ENCODE measurements around the gene LMBRD1. TPM values are rescaled to one million over a fixed set of nuclear protein-coding genes. Genes with fewer than 3 reads are reported as not detected.

LMBRD1 gene
- polyA plus RNA-seq, 1 donor (not counting 4 experiments of a cell fraction or from before 2014, with no cell fraction given): 30.1 TPM

GRCh38 chr6:69774740-69775584 is 21.8 kb downstream of the LMBRD1 start:
- no peaks in the 10 kb centered on the region for H3K9me3 ChIP-seq (ENCODE audit: control insufficient read depth, low read depth, low read length)
- no peak for FAIRE-seq
- no peak overlapping the region for H3K27ac ChIP-seq (ENCODE audit: control insufficient read depth, insufficient read depth, low read length)
- H3K9me1 ChIP-seq (ENCODE audit: control insufficient read depth, extremely low read depth, insufficient read depth, low read length): no peaks in the 10 kb centered on the region
- dilution Hi-C loops (cut with MboI; ENCODE audit: extremely low pct_ligation_motif_present, low sequenced_read_pairs): no loop called here
- H3K9ac ChIP-seq (ENCODE audit: control insufficient read depth, extremely low read depth, insufficient read depth, low read length): no peak overlapping the region
- no peak overlapping the region for H3K4me2 ChIP-seq (ENCODE audit: control insufficient read depth, extremely low read depth, insufficient read depth, low read depth, low read length)
- no peak overlapping the region for H2AFZ ChIP-seq (ENCODE audit: control insufficient read depth, low read length)
- H4K20me1 ChIP-seq (ENCODE audit: control insufficient read depth, extremely low read depth, insufficient read depth, low read length): no peaks in the 10 kb centered on the region
- no peaks in the 10 kb centered on the region for H3K4me1 ChIP-seq (ENCODE audit: control insufficient read depth, extremely low read depth, insufficient read depth, low read length)
- H3K27me3 ChIP-seq (ENCODE audit: control insufficient read depth, extremely low read depth, insufficient read depth, low read length): no peaks in the 10 kb centered on the region
- no peaks in the 10 kb centered on the region for H3K36me3 ChIP-seq (ENCODE audit: control insufficient read depth in 2 of 2, extremely low read depth in 1 of 2, insufficient read depth in 2 of 2, low read length in 2 of 2)
- no peak overlapping the region for H3K4me3 ChIP-seq (ENCODE audit: control insufficient read depth in 2 of 3, extremely low read depth in 1 of 3, insufficient read depth in 2 of 3, low read depth in 1 of 3, low read length in 3 of 3)
- no peak for TF ChIP-seq CTCF (optimal IDR thresholded peaks at IDR 0.05 in 1 of 3, IDR thresholded peaks at IDR 0.05 in 1 of 3, conservative IDR thresholded peaks at IDR 0.05 in 1 of 3; ENCODE audit: extremely low read depth in 1 of 3, insufficient read depth in 2 of 3, low read length in 3 of 3)
- no peak for TF ChIP-seq EZH2 (IDR thresholded peaks at IDR 0.05; ENCODE audit: low read length)
- no peak for DNase-seq (ENCODE audit: low read depth, low spot score)
- no peaks in the 10 kb centered on the region for H3K79me2 ChIP-seq (ENCODE audit: control insufficient read depth, insufficient read depth, low read length)

GRCh38 chr6:69771158-69771906 is 25.5 kb downstream of the LMBRD1 start:
- H3K9me3 ChIP-seq (ENCODE audit: control insufficient read depth, low read depth, low read length): no peaks in the 10 kb centered on the region
- no peaks in the 10 kb centered on the region for H3K79me2 ChIP-seq (ENCODE audit: control insufficient read depth, insufficient read depth, low read length)
- H3K9me1 ChIP-seq (ENCODE audit: control insufficient read depth, extremely low read depth, insufficient read depth, low read length): no peaks in the 10 kb centered on the region
- no peak overlapping the region for H3K4me3 ChIP-seq (ENCODE audit: control insufficient read depth in 2 of 3, extremely low read depth in 1 of 3, insufficient read depth in 2 of 3, low read depth in 1 of 3, low read length in 3 of 3)
- FAIRE-seq (no peak), DNase-seq (ENCODE audit: low read depth, low spot score) (no peak)
- H2AFZ ChIP-seq (ENCODE audit: control insufficient read depth, low read length): no peak overlapping the region
- H3K9ac ChIP-seq (ENCODE audit: control insufficient read depth, extremely low read depth, insufficient read depth, low read length): no peak overlapping the region
- H3K36me3 ChIP-seq (ENCODE audit: control insufficient read depth in 2 of 2, extremely low read depth in 1 of 2, insufficient read depth in 2 of 2, low read length in 2 of 2): no peaks in the 10 kb centered on the region
- dilution Hi-C loops (cut with MboI; ENCODE audit: extremely low pct_ligation_motif_present, low sequenced_read_pairs): no loop called here
- H3K27me3 ChIP-seq (ENCODE audit: control insufficient read depth, extremely low read depth, insufficient read depth, low read length): no peaks in the 10 kb centered on the region
- H4K20me1 ChIP-seq (ENCODE audit: control insufficient read depth, extremely low read depth, insufficient read depth, low read length): no peaks in the 10 kb centered on the region
- no peak overlapping the region for H3K4me2 ChIP-seq (ENCODE audit: control insufficient read depth, extremely low read depth, insufficient read depth, low read depth, low read length)
- H3K27ac ChIP-seq (ENCODE audit: control insufficient read depth, insufficient read depth, low read length): no peak overlapping the region
- H3K4me1 ChIP-seq (ENCODE audit: control insufficient read depth, extremely low read depth, insufficient read depth, low read length): no peaks in the 10 kb centered on the region
- no peak for TF ChIP-seq CTCF (optimal IDR thresholded peaks at IDR 0.05 in 1 of 3, IDR thresholded peaks at IDR 0.05 in 1 of 3, conservative IDR thresholded peaks at IDR 0.05 in 1 of 3; ENCODE audit: extremely low read depth in 1 of 3, insufficient read depth in 2 of 3, low read length in 3 of 3)
- TF ChIP-seq EZH2 (IDR thresholded peaks at IDR 0.05; ENCODE audit: low read length): no peak
